HCT116 (cell line): ENCODE measurements around the gene SLC38A8. TPM values are rescaled to one million over a fixed set of nuclear protein-coding genes. Genes with fewer than 3 reads are reported as not detected.

Source experiments
- ATAC-seq: fragments of 200-7000 bp; cut with Tn5 transposase; 2 replicates; pipeline ENCODE4 v1.9.1; 2020; ENCODE audit warnings: mild to moderate bottlenecking, moderate library complexity
- BruUV-seq: library from RNA; stranded (reverse); fragments of 400-500 nt; replicated peaks from 2 replicates; lab custom pipeline; 2021; lab: Mats Ljungman, UMichigan
- CTCF ChIA-PET: fragments of 300-600 bp; sonication (Branson Sonifier 250); formaldehyde crosslinking; loops from one replicate; lab custom pipeline; 2021; ENCODE audit warnings: antibody characterized with exemption; lab: Charles Lee
- POLR2A ChIA-PET: fragments of 300-600, 350-600 bp; sonication (Branson Sonifier 250); formaldehyde crosslinking; loops from one replicate; lab custom pipeline; 2021; ENCODE audit warnings: antibody characterized with exemption; lab: Charles Lee
- RAD21 ChIA-PET, 2 experiments: fragments of 300-600 bp; sonication (Branson Sonifier 250); formaldehyde crosslinking; loops; one replicate each; lab custom pipeline; 2023; ENCODE audit warnings: low total read pairs in 2 of 2; ENCODE audit not compliant: uncharacterized antibody in 2 of 2, unreplicated experiment in 2 of 2, low non-redundant PET in 1 of 2; lab: Charles Lee
- DNase-seq: peaks from one replicate; pipeline ENCODE4 v3.0.0-alpha.2; 2010; ENCODE audit warnings: low read depth, low spot score
- H2AFZ ChIP-seq: fragments of 200-600 bp; shearing (Covaris generic), sonication (generic); 2 replicates; pipeline ENCODE4 v1.6.1; 2017; ENCODE audit warnings: low read depth, mixed run types, mixed read lengths, antibody characterized with exemption, low read length; ENCODE audit not compliant: poor library complexity, severe bottlenecking
- H3K27ac ChIP-seq: 2 replicates; pipeline ENCODE4 v1.5.1; 2012; ENCODE audit warnings: low read depth, low read length
- H3K27me3 ChIP-seq: fragments of 200-600 bp; sonication (generic); 2 replicates; pipeline ENCODE4 v1.6.1; 2016; ENCODE audit warnings: mixed run types, low read length, mixed read lengths; ENCODE audit not compliant: insufficient read depth
- H3K36me3 ChIP-seq, 2 experiments: fragments of 200-500 bp in 1 of 2; fragments of 200-600 bp in 1 of 2; sonication (Bioruptor generic) in 1 of 2; sonication (generic) in 1 of 2; 2 replicates each; pipeline versions ENCODE4 v1.5.1 to v1.6.1; 2014 to 2016; ENCODE audit warnings: low read length in 2 of 2, inconsistent platforms in 1 of 2, mixed read lengths in 1 of 2, mixed run types in 1 of 2; ENCODE audit not compliant: insufficient read depth in 2 of 2, control insufficient read depth in 1 of 2
- H3K4me1 ChIP-seq, 2 experiments: fragments of 200-600 bp in 1 of 2; sonication (generic) in 1 of 2; 2 replicates each; pipeline versions ENCODE4 v1.5.1 to v1.6.1; 2012 to 2017; ENCODE audit warnings: low read length in 2 of 2, inconsistent platforms in 1 of 2, mild to moderate bottlenecking in 1 of 2, mixed read lengths in 1 of 2, mixed run types in 1 of 2, moderate library complexity in 1 of 2; ENCODE audit not compliant: insufficient read depth in 2 of 2, control insufficient read depth in 1 of 2
- H3K4me2 ChIP-seq: fragments of 200-600 bp; sonication (generic); 2 replicates; pipeline ENCODE4 v1.6.1; 2017; ENCODE audit warnings: mixed run types, low read length, mixed read lengths
- H3K4me3 ChIP-seq, 2 experiments: fragments of 200-600 bp in 1 of 2; sonication (generic) in 1 of 2; replicated peaks in 1 of 2; 2 replicates each; pipeline ENCODE4 v1.5.1; 2011 to 2016; ENCODE audit warnings: low read length in 2 of 2, control low read depth in 1 of 2, low read depth in 1 of 2, mild to moderate bottlenecking in 1 of 2, mixed read lengths in 1 of 2, mixed run types in 1 of 2
- H3K79me2 ChIP-seq: fragments of 200-600 bp; sonication (generic); 2 replicates; pipeline ENCODE4 v1.6.1; 2017; ENCODE audit warnings: mild to moderate bottlenecking, mixed run types, low read length, moderate library complexity, mixed read lengths; ENCODE audit not compliant: insufficient read depth
- H3K9ac ChIP-seq: fragments of 200-600 bp; sonication (generic); 2 replicates; pipeline ENCODE4 v1.6.1; 2016; ENCODE audit warnings: low read length, mixed read lengths
- H3K9me2 ChIP-seq: fragments of 200-600 bp; sonication (generic), shearing (Covaris generic); 2 replicates; pipeline ENCODE4 v1.6.1; 2017; ENCODE audit warnings: mixed run types, mild to moderate bottlenecking, moderate library complexity; ENCODE audit not compliant: insufficient read depth
- H3K9me3 ChIP-seq, 2 experiments: fragments of 200-500 bp in 1 of 2; fragments of 200-600 bp in 1 of 2; sonication (Bioruptor generic) in 1 of 2; sonication (generic) in 1 of 2; 2 replicates each; pipeline ENCODE4 v1.6.1; 2014 to 2017; ENCODE audit warnings: low read length in 2 of 2, mixed read lengths in 2 of 2, inconsistent platforms in 1 of 2, low read depth in 1 of 2, mild to moderate bottlenecking in 1 of 2, mixed run types in 1 of 2, moderate library complexity in 1 of 2; ENCODE audit not compliant: control insufficient read depth in 1 of 2, insufficient read depth in 1 of 2
- H4K20me1 ChIP-seq: fragments of 200-600 bp; sonication (generic), shearing (Covaris generic); 2 replicates; pipeline ENCODE4 v1.6.1; 2017; ENCODE audit warnings: mixed run types, mild to moderate bottlenecking, moderate library complexity; ENCODE audit not compliant: insufficient read depth
- CBX3 ChIP-seq: IDR thresholded peaks from 2 replicates; pipeline ENCODE4 v1.6.1; 2012; ENCODE audit warnings: low read depth
- CEBPB ChIP-seq: IDR thresholded peaks from 2 replicates; pipeline ENCODE4 v1.6.1; 2012; ENCODE audit warnings: low read depth
- EZH2 ChIP-seq: fragments of 200-600 bp; sonication (generic); IDR thresholded peaks from 2 replicates; pipeline ENCODE4 v1.6.1; 2017; ENCODE audit warnings: antibody characterized with exemption, mixed run types
- FOSL1 ChIP-seq: IDR thresholded peaks from 2 replicates; pipeline ENCODE4 v1.6.1; 2012; ENCODE audit warnings: low read depth
- POLR2A ChIP-seq: IDR thresholded peaks from 2 replicates; pipeline ENCODE4 v1.7.0; 2011; ENCODE audit warnings: borderline replicate concordance; ENCODE audit not compliant: insufficient read depth, insufficient read length; ENCODE audit errors: extremely low read depth
- SIN3A ChIP-seq: IDR thresholded peaks from 2 replicates; pipeline ENCODE4 v1.6.1; 2012; ENCODE audit warnings: low read depth
- SRF ChIP-seq: IDR thresholded peaks from 2 replicates; pipeline ENCODE4 v1.6.1; 2012; ENCODE audit warnings: low read depth
- YY1 ChIP-seq: IDR thresholded peaks from 2 replicates; pipeline ENCODE4 v1.6.1; 2011; ENCODE audit warnings: low read length, low read depth, moderate library complexity, mild to moderate bottlenecking; ENCODE audit not compliant: insufficient replicate concordance; ENCODE audit errors: extremely low read depth
- ZBTB33 ChIP-seq: IDR thresholded peaks from 2 replicates; pipeline ENCODE4 v1.6.1; 2011; ENCODE audit warnings: mild to moderate bottlenecking, low read length, moderate library complexity; ENCODE audit not compliant: insufficient replicate concordance; ENCODE audit errors: extremely low read depth
- ZFX ChIP-seq: fragments of 450-650 bp; IDR thresholded peaks from 2 replicates; pipeline ENCODE4 v1.6.1; 2017
- intact Hi-C: fragments of 100-400 bp; cut with micrococcal nuclease; formaldehyde crosslinking; loops from 2 replicates; pipeline ENCODE4 v1.10.0; 2022
- total RNA-seq: library from RNA; stranded (reverse); gene quantifications from one replicate; pipeline ENCODE4 v1.2.1, GENCODE V29; 2021; ENCODE audit not compliant: unreplicated experiment
- TF ChIP-seq, protein P1 (sequence below): IDR thresholded peaks from 2 replicates; pipeline ENCODE4 v1.6.1; 2012
- TF ChIP-seq, protein P2 (sequence below): IDR thresholded peaks from 2 replicates; pipeline ENCODE4 v1.6.1; 2012; ENCODE audit warnings: low read depth

Gene SLC38A8
- total RNA-seq, 1 experiment from 2014 or later = not detected

DNA sequence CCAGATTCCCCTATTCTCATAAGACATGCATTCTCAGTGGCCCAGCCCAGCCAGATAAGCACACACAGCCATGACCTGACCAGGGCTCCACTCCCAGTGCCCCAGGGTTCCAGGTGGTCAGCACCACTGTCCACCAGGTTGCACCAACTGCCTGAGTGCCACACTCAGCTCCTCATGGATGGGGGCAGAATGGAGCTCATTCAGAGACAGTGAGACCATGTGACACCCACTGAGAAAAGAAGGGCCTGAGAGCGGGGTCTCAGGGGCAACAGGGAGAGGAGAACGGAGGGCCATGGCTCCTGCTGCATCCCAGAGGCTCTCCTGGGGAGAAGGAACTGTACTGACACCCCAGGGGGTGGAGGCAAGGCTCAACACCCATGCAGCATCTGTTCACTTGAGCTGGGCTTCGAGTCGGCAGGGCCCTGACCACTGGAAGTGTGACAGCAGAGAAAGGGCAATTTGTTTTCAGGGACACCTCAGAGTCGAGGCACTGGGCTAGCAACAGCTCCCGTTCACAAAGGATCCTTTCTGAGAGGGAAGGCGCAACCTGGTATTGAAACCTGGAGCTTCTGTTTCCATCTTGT is 18.7 kb upstream of the SLC38A8 start:
- intact Hi-C loops = no loop called here
- H4K20me1 ChIP-seq = no peaks in the 10 kb centered on the region
- ChIA-PET CTCF (interaction anchor here (0.6 to 1.7 kb wide), 3 partner anchors 15 to 105 kb away, joined by 3 to 7 read pairs (median 4); no protein-coding TSS in a partner anchor), POLR2A (no interaction called here), RAD21 (no interaction called here)
- no peaks in the 10 kb centered on the region for H3K27me3 ChIP-seq
- no peaks in the 10 kb centered on the region for H3K9me3 ChIP-seq
- no TSS peak for BruUV-seq
- H3K4me2 ChIP-seq = no peak overlapping the region
- H3K27ac ChIP-seq = no peak overlapping the region
- no peaks in the 10 kb centered on the region for H3K79me2 ChIP-seq
- H3K36me3 ChIP-seq = peaks cover 32 to 62% of the 10 kb centered on the region in 2 experiments; a peak in 3 of 4 replicates
- H3K4me3 ChIP-seq = no peak overlapping the region
- ATAC-seq (no peak), DNase-seq (no peak)
- no peak for TF ChIP-seq YY1
- no peak overlapping the region for H3K9ac ChIP-seq
- H2AFZ ChIP-seq = no peak overlapping the region
- peaks cover 0 to 3% of the 10 kb centered on the region in 2 experiments; a peak in 1 of 4 replicates for H3K4me1 ChIP-seq
- H3K9me2 ChIP-seq = no peaks in the 10 kb centered on the region

GRCh38 chr16:84059946-84060901 is 17.6 kb upstream of the SLC38A8 start:
- H3K9ac ChIP-seq = no peak overlapping the region
- no peak overlapping the region for H2AFZ ChIP-seq
- H3K27ac ChIP-seq = no peak overlapping the region
- no peak for DNase-seq
- no TSS peak for BruUV-seq
- POLR2A ChIA-PET = no interaction called here
- H3K4me1 ChIP-seq = peaks cover 0 to 3% of the 10 kb centered on the region in 2 experiments; a peak in 1 of 4 replicates
- intact Hi-C loops = no loop called here
- H3K36me3 ChIP-seq = peaks cover 31 to 55% of the 10 kb centered on the region in 2 experiments
- no peak overlapping the region for H3K4me3 ChIP-seq
- H3K27me3 ChIP-seq = no peaks in the 10 kb centered on the region
- no peaks in the 10 kb centered on the region for H3K79me2 ChIP-seq
- no peak for ATAC-seq
- H3K9me2 ChIP-seq = no peaks in the 10 kb centered on the region
- no peak overlapping the region for H3K4me2 ChIP-seq
- H3K9me3 ChIP-seq = no peaks in the 10 kb centered on the region
- RAD21 ChIA-PET = no interaction called here
- H4K20me1 ChIP-seq = no peaks in the 10 kb centered on the region
- CTCF ChIA-PET = interaction anchor here (1.0 to 1.7 kb wide), 3 partner anchors 10 to 103 kb away, joined by 3 to 7 read pairs (median 3); no protein-coding TSS in a partner anchor
- TF ChIP-seq CEBPB (no peak), CBX3 (no peak), FOSL1 (no peak), SIN3A (no peak), ZFX (no peak), SRF (no peak), EZH2 (no peak), ZBTB33 (no peak), POLR2A (no peak)
- TF ChIP-seq, protein P1, sequence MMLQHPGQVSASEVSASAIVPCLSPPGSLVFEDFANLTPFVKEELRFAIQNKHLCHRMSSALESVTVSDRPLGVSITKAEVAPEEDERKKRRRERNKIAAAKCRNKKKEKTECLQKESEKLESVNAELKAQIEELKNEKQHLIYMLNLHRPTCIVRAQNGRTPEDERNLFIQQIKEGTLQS = no peak
- TF ChIP-seq, protein P2, sequence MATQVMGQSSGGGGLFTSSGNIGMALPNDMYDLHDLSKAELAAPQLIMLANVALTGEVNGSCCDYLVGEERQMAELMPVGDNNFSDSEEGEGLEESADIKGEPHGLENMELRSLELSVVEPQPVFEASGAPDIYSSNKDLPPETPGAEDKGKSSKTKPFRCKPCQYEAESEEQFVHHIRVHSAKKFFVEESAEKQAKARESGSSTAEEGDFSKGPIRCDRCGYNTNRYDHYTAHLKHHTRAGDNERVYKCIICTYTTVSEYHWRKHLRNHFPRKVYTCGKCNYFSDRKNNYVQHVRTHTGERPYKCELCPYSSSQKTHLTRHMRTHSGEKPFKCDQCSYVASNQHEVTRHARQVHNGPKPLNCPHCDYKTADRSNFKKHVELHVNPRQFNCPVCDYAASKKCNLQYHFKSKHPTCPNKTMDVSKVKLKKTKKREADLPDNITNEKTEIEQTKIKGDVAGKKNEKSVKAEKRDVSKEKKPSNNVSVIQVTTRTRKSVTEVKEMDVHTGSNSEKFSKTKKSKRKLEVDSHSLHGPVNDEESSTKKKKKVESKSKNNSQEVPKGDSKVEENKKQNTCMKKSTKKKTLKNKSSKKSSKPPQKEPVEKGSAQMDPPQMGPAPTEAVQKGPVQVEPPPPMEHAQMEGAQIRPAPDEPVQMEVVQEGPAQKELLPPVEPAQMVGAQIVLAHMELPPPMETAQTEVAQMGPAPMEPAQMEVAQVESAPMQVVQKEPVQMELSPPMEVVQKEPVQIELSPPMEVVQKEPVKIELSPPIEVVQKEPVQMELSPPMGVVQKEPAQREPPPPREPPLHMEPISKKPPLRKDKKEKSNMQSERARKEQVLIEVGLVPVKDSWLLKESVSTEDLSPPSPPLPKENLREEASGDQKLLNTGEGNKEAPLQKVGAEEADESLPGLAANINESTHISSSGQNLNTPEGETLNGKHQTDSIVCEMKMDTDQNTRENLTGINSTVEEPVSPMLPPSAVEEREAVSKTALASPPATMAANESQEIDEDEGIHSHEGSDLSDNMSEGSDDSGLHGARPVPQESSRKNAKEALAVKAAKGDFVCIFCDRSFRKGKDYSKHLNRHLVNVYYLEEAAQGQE = no peak
